HFFc6 (cell line): ENCODE measurements around the gene CRTC3. TPM values are rescaled to one million over a fixed set of nuclear protein-coding genes. Genes with fewer than 3 reads are reported as not detected.

Experiments
- DNase-seq: peaks from one replicate; pipeline ENCODE4 v3.0.0-alpha.2; 2018
- H3K27ac Mint-ChIP-seq: 2 replicates; pipeline ENCODE4 v1.8.0; 2020; ENCODE audit warnings: mild to moderate bottlenecking, mixed read lengths
- H3K27me3 Mint-ChIP-seq: 2 replicates; pipeline ENCODE4 v1.8.0; 2021; ENCODE audit warnings: mild to moderate bottlenecking, moderate library complexity, mixed read lengths; ENCODE audit not compliant: insufficient read depth
- H3K36me3 Mint-ChIP-seq: 2 replicates; pipeline ENCODE4 v1.8.0; 2021; ENCODE audit warnings: low read depth, mixed read lengths
- H3K4me1 Mint-ChIP-seq: 2 replicates; pipeline ENCODE4 v1.8.0; 2020; ENCODE audit warnings: low read depth, mixed read lengths
- H3K4me3 Mint-ChIP-seq: 2 replicates; pipeline ENCODE4 v1.8.0; 2020; ENCODE audit warnings: mild to moderate bottlenecking, moderate library complexity, mixed read lengths
- H3K9me3 Mint-ChIP-seq: 2 replicates; pipeline ENCODE4 v1.8.0; 2020; ENCODE audit warnings: mild to moderate bottlenecking, mixed read lengths
- CTCF ChIP-seq: fragments of 200-600 bp; sonication (generic); IDR thresholded peaks from 2 replicates; pipeline ENCODE4 v1.5.0; 2021; ENCODE audit warnings: antibody characterized with exemption, mild to moderate bottlenecking
- total RNA-seq, 6 experiments: library from RNA; stranded (reverse); fragmentation: NEBNext Ultra II Directional; extraction: Animal tissue kit (Norgen Biotek cat#: 25700); gene quantifications; 2 replicates in 1 of 6; 3 replicates in 5 of 6; pipeline ENCODE4 v1.2.3, GENCODE V29; 2021

The CRTC3 gene
- total RNA-seq, 6 experiments from 2014 or later, result 21.5 to 24.3 (median 23.5) TPM

GRCh38 chr15:90644952-90645725 is 115.4 kb downstream of the CRTC3 start:
- peaks cover 22% of the 10 kb centered on the region for H3K36me3 Mint-ChIP-seq
- peaks cover 19% of the 10 kb centered on the region for H3K4me1 Mint-ChIP-seq
- H3K9me3 Mint-ChIP-seq, result no peaks in the 10 kb centered on the region
- H3K4me3 Mint-ChIP-seq, result no peak overlapping the region
- DNase-seq, result no peak
- TF ChIP-seq CTCF, result no peak
- H3K27me3 Mint-ChIP-seq, result 0 out of 2 replicates have a peak, but pooled peaks cover 2% of the 10 kb centered on the region
- no peak overlapping the region for H3K27ac Mint-ChIP-seq

GRCh38 chr15:90645873-90646575 is 116.3 kb downstream of the CRTC3 start:
- no peak overlapping the region for H3K27ac Mint-ChIP-seq

GRCh38 chr15:90646662-90647305 is 117.1 kb downstream of the CRTC3 start:
- Mint-ChIP-seq H3K4me1 (peaks cover 25% of the 10 kb centered on the region), H3K4me3 (no peak overlapping the region), H3K27ac (no peak overlapping the region), H3K27me3 (0 out of 2 replicates have a peak, but pooled peaks cover 2% of the 10 kb centered on the region), H3K36me3 (peaks cover 19% of the 10 kb centered on the region), H3K9me3 (no peaks in the 10 kb centered on the region)
- DNase-seq, result no peak
- TF ChIP-seq CTCF, result no peak

More at GRCh38 chr15:90645873-90646575, 116.3 kb downstream of the CRTC3 start:
- no peak overlapping the region for H3K4me3 Mint-ChIP-seq
- 0 out of 2 replicates have a peak, but pooled peaks cover 2% of the 10 kb centered on the region for H3K27me3 Mint-ChIP-seq
- no peak for TF ChIP-seq CTCF
- H3K36me3 Mint-ChIP-seq, result peaks cover 22% of the 10 kb centered on the region
- H3K9me3 Mint-ChIP-seq, result no peaks in the 10 kb centered on the region
- peaks cover 25% of the 10 kb centered on the region for H3K4me1 Mint-ChIP-seq
- DNase-seq, result no peak

- no peak for TF ChIP-seq CTCF
- 0 out of 2 replicates have a peak, but pooled peaks cover 2% of the 10 kb centered on the region for H3K27me3 Mint-ChIP-seq
- peaks cover 15% of the 10 kb centered on the region for H3K36me3 Mint-ChIP-seq
- no peaks in the 10 kb centered on the region for H3K9me3 Mint-ChIP-seq
- H3K4me3 Mint-ChIP-seq, result no peak overlapping the region
- no peak overlapping the region for H3K27ac Mint-ChIP-seq
- peaks cover 25% of the 10 kb centered on the region for H3K4me1 Mint-ChIP-seq
- no peak for DNase-seq
Measured at GRCh38 chr15:90647326-90647725, 117.6 kb downstream of the CRTC3 start.

- peaks cover 6% of the 10 kb centered on the region for H3K36me3 Mint-ChIP-seq
- H3K4me1 Mint-ChIP-seq, result peaks cover 25% of the 10 kb centered on the region
- peak; percentile 97 for TF ChIP-seq CTCF
- peaks cover 2% of the 10 kb centered on the region; the same call in 1 of the 2 replicates for H3K27me3 Mint-ChIP-seq
- H3K4me3 Mint-ChIP-seq, result peak overlapping the region; percentile 62
- DNase-seq, result peak; percentile 74
- peak overlapping the region; percentile 81 for H3K27ac Mint-ChIP-seq
- no peaks in the 10 kb centered on the region for H3K9me3 Mint-ChIP-seq
Measured at GRCh38 chr15:90648137-90649070, 118.7 kb downstream of the CRTC3 start.
